ENCODE measurements around the gene PMPCA.

The PMPCA gene

GRCh38 chr9:136457326-136457725 is 46.9 kb downstream of the PMPCA start:
- Mint-ChIP-seq H3K9me3 (no peaks in the 10 kb centered on the region), H3K4me1 (ENCODE audit: low read depth) (no peaks in the 10 kb centered on the region), H3K4me3 (no peak overlapping the region), H3K27ac (no peak overlapping the region), H3K27me3 (no peaks in the 10 kb centered on the region), H3K36me3 (ENCODE audit: low read depth) (peaks cover 61% of the 10 kb centered on the region)

- Mint-ChIP-seq H3K27me3 (no peaks in the 10 kb centered on the region), H3K4me3 (no peak overlapping the region), H3K36me3 (ENCODE audit: low read depth) (peaks cover 62% of the 10 kb centered on the region), H3K27ac (no peak overlapping the region), H3K9me3 (no peaks in the 10 kb centered on the region), H3K4me1 (ENCODE audit: low read depth) (no peaks in the 10 kb centered on the region)
Measured at GRCh38 chr9:136459425-136459824, 49.0 kb downstream of the PMPCA start.

GRCh38 chr9:136460772-136461325 is 50.4 kb downstream of the PMPCA start:
- no peaks in the 10 kb centered on the region for H3K27me3 Mint-ChIP-seq
- H3K4me3 Mint-ChIP-seq: no peak overlapping the region
- no peaks in the 10 kb centered on the region for H3K9me3 Mint-ChIP-seq
- H3K36me3 Mint-ChIP-seq (ENCODE audit: low read depth): peaks cover 64% of the 10 kb centered on the region
- H3K4me1 Mint-ChIP-seq (ENCODE audit: low read depth): no peaks in the 10 kb centered on the region
- no peak overlapping the region for H3K27ac Mint-ChIP-seq

- no peaks in the 10 kb centered on the region for H3K9me3 Mint-ChIP-seq
- no peaks in the 10 kb centered on the region for H3K4me1 Mint-ChIP-seq (ENCODE audit: low read depth)
- H3K4me3 Mint-ChIP-seq: no peak overlapping the region
- no peaks in the 10 kb centered on the region for H3K27me3 Mint-ChIP-seq
- H3K36me3 Mint-ChIP-seq (ENCODE audit: low read depth): peaks cover 68% of the 10 kb centered on the region
- no peak overlapping the region for H3K27ac Mint-ChIP-seq
Measured at GRCh38 chr9:136462664-136463063, 52.2 kb downstream of the PMPCA start.

GRCh38 chr9:136463578-136463977 is 53.1 kb downstream of the PMPCA start:
- Mint-ChIP-seq H3K27ac (no peak overlapping the region), H3K4me3 (no peak overlapping the region), H3K9me3 (no peaks in the 10 kb centered on the region), H3K4me1 (ENCODE audit: low read depth) (no peaks in the 10 kb centered on the region), H3K36me3 (ENCODE audit: low read depth) (peaks cover 70% of the 10 kb centered on the region), H3K27me3 (no peaks in the 10 kb centered on the region)

- Mint-ChIP-seq H3K4me3 (no peak overlapping the region), H3K27ac (no peak overlapping the region), H3K27me3 (no peaks in the 10 kb centered on the region), H3K4me1 (ENCODE audit: low read depth) (no peaks in the 10 kb centered on the region), H3K9me3 (no peaks in the 10 kb centered on the region), H3K36me3 (ENCODE audit: low read depth) (peaks cover 64% of the 10 kb centered on the region)
Measured at GRCh38 chr9:136464241-136464640, 53.8 kb downstream of the PMPCA start.

- Mint-ChIP-seq H3K36me3 (ENCODE audit: low read depth) (peaks cover 56% of the 10 kb centered on the region), H3K27ac (no peak overlapping the region), H3K27me3 (no peaks in the 10 kb centered on the region), H3K9me3 (no peaks in the 10 kb centered on the region), H3K4me1 (ENCODE audit: low read depth) (no peaks in the 10 kb centered on the region), H3K4me3 (no peak overlapping the region)
Measured at GRCh38 chr9:136465500-136466154, 55.2 kb downstream of the PMPCA start.

- no peak overlapping the region for H3K27ac Mint-ChIP-seq
Measured at GRCh38 chr9:136466155-136466541, 55.7 kb downstream of the PMPCA start.

GRCh38 chr9:136467766-136468165 is 57.3 kb downstream of the PMPCA start:
- Mint-ChIP-seq H3K27me3 (no peaks in the 10 kb centered on the region), H3K4me1 (ENCODE audit: low read depth) (no peaks in the 10 kb centered on the region), H3K27ac (no peak overlapping the region), H3K9me3 (no peaks in the 10 kb centered on the region), H3K36me3 (ENCODE audit: low read depth) (peaks cover 46% of the 10 kb centered on the region), H3K4me3 (no peak overlapping the region)

More at GRCh38 chr9:136466155-136466541, 55.7 kb downstream of the PMPCA start:
- H3K27me3 Mint-ChIP-seq: no peaks in the 10 kb centered on the region
- no peak overlapping the region for H3K4me3 Mint-ChIP-seq
- no peaks in the 10 kb centered on the region for H3K9me3 Mint-ChIP-seq
- H3K4me1 Mint-ChIP-seq (ENCODE audit: low read depth): no peaks in the 10 kb centered on the region
- H3K36me3 Mint-ChIP-seq (ENCODE audit: low read depth): peaks cover 54% of the 10 kb centered on the region

- Mint-ChIP-seq H3K4me3 (no peak overlapping the region), H3K27me3 (no peaks in the 10 kb centered on the region), H3K27ac (no peak overlapping the region), H3K4me1 (ENCODE audit: low read depth) (no peaks in the 10 kb centered on the region), H3K36me3 (ENCODE audit: low read depth) (peaks cover 46% of the 10 kb centered on the region), H3K9me3 (no peaks in the 10 kb centered on the region)
Measured at GRCh38 chr9:136470356-136470755, 59.9 kb downstream of the PMPCA start.

- no peaks in the 10 kb centered on the region for H3K27me3 Mint-ChIP-seq
- H3K36me3 Mint-ChIP-seq (ENCODE audit: low read depth): peaks cover 47% of the 10 kb centered on the region
- H3K27ac Mint-ChIP-seq: no peak overlapping the region
Measured at GRCh38 chr9:136470792-136471469, 60.5 kb downstream of the PMPCA start.

GRCh38 chr9:136471802-136472487 is 61.5 kb downstream of the PMPCA start:
- Mint-ChIP-seq H3K36me3 (ENCODE audit: low read depth) (peaks cover 43% of the 10 kb centered on the region), H3K4me1 (ENCODE audit: low read depth) (no peaks in the 10 kb centered on the region), H3K4me3 (no peak overlapping the region), H3K27ac (no peak overlapping the region), H3K27me3 (no peaks in the 10 kb centered on the region), H3K9me3 (no peaks in the 10 kb centered on the region)

More at GRCh38 chr9:136470792-136471469, 60.5 kb downstream of the PMPCA start:
- H3K4me1 Mint-ChIP-seq (ENCODE audit: low read depth): no peaks in the 10 kb centered on the region
- no peaks in the 10 kb centered on the region for H3K9me3 Mint-ChIP-seq
- no peak overlapping the region for H3K4me3 Mint-ChIP-seq

GRCh38 chr9:136472640-136473353 is 62.3 kb downstream of the PMPCA start:
- Mint-ChIP-seq H3K4me3 (no peak overlapping the region), H3K9me3 (no peaks in the 10 kb centered on the region), H3K27ac (no peak overlapping the region), H3K4me1 (ENCODE audit: low read depth) (no peaks in the 10 kb centered on the region), H3K27me3 (no peaks in the 10 kb centered on the region), H3K36me3 (ENCODE audit: low read depth) (peaks cover 46% of the 10 kb centered on the region)

GRCh38 chr9:136473354-136473721 is 62.9 kb downstream of the PMPCA start:
- Mint-ChIP-seq H3K36me3 (ENCODE audit: low read depth) (peaks cover 47% of the 10 kb centered on the region), H3K27ac (no peak overlapping the region), H3K4me3 (no peak overlapping the region), H3K27me3 (no peaks in the 10 kb centered on the region), H3K4me1 (ENCODE audit: low read depth) (peaks cover under 1% of the 10 kb centered on the region), H3K9me3 (no peaks in the 10 kb centered on the region)
